Testis (tissue), 3 donors: ENCODE measurements around the gene SH3TC1. TPM values are rescaled to one million over a fixed set of nuclear protein-coding genes. Genes with fewer than 3 reads are reported as not detected.
A peak's percentile ranks its signal among the peaks of the same experiment; 100 is the strongest.

ENCODE experiments used
- DNase-seq: peaks from one replicate; pipeline ENCODE4 v3.0.0-alpha.2; 2019
- H3K27ac ChIP-seq, 2 donors: fragments of 200-600 bp; sonication (generic); one replicate each; pipeline ENCODE4 v1.5.1; 2019
- H3K27me3 ChIP-seq: fragments of 200-600 bp; sonication (generic); one replicate; pipeline ENCODE4 v1.5.1; 2019
- H3K36me3 ChIP-seq: fragments of 200-600 bp; sonication (generic); one replicate; pipeline ENCODE4 v1.5.1; 2017; ENCODE audit warnings: low read depth; ENCODE audit errors: missing control alignments
- H3K4me1 ChIP-seq: fragments of 200-600 bp; sonication (generic); one replicate; pipeline ENCODE4 v1.5.1; 2019
- H3K4me3 ChIP-seq, 2 donors: fragments of 200-600 bp; sonication (generic); one replicate each; pipeline ENCODE4 v1.5.1; 2017 to 2019
- H3K9me3 ChIP-seq: fragments of 200-600 bp; sonication (generic); one replicate; pipeline ENCODE4 v1.5.1; 2017
- POLR2A ChIP-seq: fragments of 450-650 bp; IDR thresholded peaks from one replicate; pipeline ENCODE4 v1.6.1; 2017; ENCODE audit warnings: antibody characterized with exemption, mild to moderate bottlenecking, moderate library complexity
- WGBS, 2 donors: methylation state at CpG; one replicate each; pipeline ENCODE4 v1.1.5; 2018; 5-methylcytosine and 5-hydroxymethylcytosine counted together
- intact Hi-C: fragments of 100-400 bp; cut with DNase I; formaldehyde crosslinking; loops from one replicate; pipeline ENCODE4 v1.15.1; 2023; ENCODE audit warnings: low total_unique reads
- polyA plus RNA-seq: library from polyadenylated mRNA; stranded (reverse); fragments of 350-450 nt; fragmentation: Illumina TruSeq; extraction: RNeasy Lipid Tissue Mini Kit (QIAGEN cat#74804); gene quantifications from one replicate; pipeline ENCODE4 v1.2.3, GENCODE V29; 2014; ENCODE audit warnings: low read depth, low replicate concordance; ENCODE audit not compliant: insufficient read depth
- total RNA-seq, 2 donors: library from RNA; depleted of rRNA; stranded (reverse); fragments of >200 nt; gene quantifications; one replicate each; pipeline ENCODE4 v1.2.3, GENCODE V29; 2016
- TF ChIP-seq, protein P1 (sequence below), 3 experiments: fragments of 450-650 bp in 2 of 3; fragments of 200-600 bp in 1 of 3; sonication (generic) in 1 of 3; IDR thresholded peaks; one replicate each; pipeline ENCODE4 v1.5.1; 2016 to 2019; ENCODE audit warnings: antibody characterized with exemption in 3 of 3, mild to moderate bottlenecking in 2 of 3, moderate library complexity in 1 of 3

The SH3TC1 gene
- total and polyA plus RNA-seq, 3 donors from 2014 or later: 3.2 to 12.6 (median 4.0) TPM

DNA sequence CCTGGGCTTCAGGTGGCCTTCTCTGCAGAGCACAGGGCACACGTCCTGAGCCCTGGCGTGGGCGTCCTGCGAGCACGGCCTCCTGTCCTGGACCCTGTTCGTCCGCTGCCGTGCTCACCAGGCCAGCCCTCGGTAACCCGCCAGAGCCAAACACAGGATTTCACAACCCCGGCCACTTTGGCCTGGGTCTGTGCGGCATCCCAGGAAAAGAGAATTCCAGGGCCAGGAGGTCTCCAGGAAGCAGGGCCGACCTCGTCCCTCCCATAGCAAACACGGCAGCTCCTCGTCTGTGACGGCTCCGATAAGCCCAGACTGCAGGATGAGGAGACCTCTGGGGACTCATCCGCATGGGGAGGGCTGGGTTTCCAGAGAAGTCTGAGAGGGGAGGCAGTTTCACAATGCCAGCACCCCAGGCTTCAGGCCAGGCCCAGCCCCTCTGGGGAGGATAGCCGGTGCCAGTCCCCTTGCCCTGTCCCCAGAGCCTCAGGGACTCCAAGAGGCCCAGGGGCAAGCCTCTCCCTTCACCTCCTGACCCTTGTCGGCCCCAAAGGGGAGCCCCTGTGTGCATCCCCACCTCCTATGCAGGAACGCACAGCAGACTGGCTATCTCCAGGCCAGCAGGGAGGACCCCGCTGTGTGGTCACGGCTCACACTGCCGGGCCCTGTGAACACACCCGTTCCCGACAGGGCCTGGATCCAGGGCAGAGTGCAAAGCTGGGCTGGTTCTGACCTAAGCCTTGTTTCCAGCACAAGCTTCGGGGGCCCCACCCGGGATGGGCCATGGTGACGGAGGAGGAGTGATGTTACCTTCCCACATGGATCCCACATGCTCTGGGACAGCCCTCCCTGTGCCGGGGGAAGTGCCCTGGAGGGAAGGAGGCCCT lies 48.2 kb downstream of the SH3TC1 start:
- Histone ChIP-seq H3K9me3 (no peaks in the 10 kb centered on the region), H3K27ac (no peak overlapping the region), H3K36me3 (no peaks in the 10 kb centered on the region), H3K27me3 (no peaks in the 10 kb centered on the region), H3K4me1 (peaks cover 7% of the 10 kb centered on the region), H3K4me3 (no peak overlapping the region)
- peak; percentile 73 for DNase-seq
- TF ChIP-seq POLR2A: no peak
- TF ChIP-seq, protein P1, sequence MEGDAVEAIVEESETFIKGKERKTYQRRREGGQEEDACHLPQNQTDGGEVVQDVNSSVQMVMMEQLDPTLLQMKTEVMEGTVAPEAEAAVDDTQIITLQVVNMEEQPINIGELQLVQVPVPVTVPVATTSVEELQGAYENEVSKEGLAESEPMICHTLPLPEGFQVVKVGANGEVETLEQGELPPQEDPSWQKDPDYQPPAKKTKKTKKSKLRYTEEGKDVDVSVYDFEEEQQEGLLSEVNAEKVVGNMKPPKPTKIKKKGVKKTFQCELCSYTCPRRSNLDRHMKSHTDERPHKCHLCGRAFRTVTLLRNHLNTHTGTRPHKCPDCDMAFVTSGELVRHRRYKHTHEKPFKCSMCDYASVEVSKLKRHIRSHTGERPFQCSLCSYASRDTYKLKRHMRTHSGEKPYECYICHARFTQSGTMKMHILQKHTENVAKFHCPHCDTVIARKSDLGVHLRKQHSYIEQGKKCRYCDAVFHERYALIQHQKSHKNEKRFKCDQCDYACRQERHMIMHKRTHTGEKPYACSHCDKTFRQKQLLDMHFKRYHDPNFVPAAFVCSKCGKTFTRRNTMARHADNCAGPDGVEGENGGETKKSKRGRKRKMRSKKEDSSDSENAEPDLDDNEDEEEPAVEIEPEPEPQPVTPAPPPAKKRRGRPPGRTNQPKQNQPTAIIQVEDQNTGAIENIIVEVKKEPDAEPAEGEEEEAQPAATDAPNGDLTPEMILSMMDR (IDR thresholded peaks at IDR 0.05): no peak
- 66 to 84% methylated on average over 11 to 31 of the region's 31 CpGs for whole genome bisulfite sequencing, 2 donors
- intact Hi-C loops: no loop called here

DNA sequence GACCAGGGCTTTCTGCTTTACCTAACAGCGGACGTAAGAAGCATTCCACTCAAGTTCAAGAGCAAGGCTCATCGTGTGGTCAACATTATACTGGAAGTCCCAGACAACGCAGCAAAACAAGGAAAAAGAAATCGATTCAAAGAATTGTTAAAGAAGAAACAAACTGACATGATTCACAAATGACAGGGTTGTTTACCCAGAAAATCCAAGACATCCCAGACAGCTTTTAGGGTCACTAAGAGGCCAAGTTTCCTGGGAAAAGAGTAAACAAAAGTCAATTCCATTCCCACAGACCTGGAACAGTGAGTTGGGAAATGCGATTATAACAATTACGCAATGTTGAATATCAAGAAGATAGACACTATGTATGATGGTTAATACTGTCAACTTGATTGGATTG lies 49.0 kb downstream of the SH3TC1 start:
- no peak for TF ChIP-seq POLR2A
- TF ChIP-seq, protein P1 (IDR thresholded peaks at IDR 0.05): no peak
- DNase-seq: no peak
- intact Hi-C loops: no loop called here
- no peaks in the 10 kb centered on the region for H3K9me3 ChIP-seq
- no peaks in the 10 kb centered on the region for H3K36me3 ChIP-seq
- no peaks in the 10 kb centered on the region for H3K4me1 ChIP-seq
- WGBS, 2 donors: 83 to 84% methylated on average over 7 of the region's 7 CpGs
- no peak overlapping the region for H3K27ac ChIP-seq
- no peak overlapping the region for H3K4me3 ChIP-seq
- no peaks in the 10 kb centered on the region for H3K27me3 ChIP-seq

DNA sequence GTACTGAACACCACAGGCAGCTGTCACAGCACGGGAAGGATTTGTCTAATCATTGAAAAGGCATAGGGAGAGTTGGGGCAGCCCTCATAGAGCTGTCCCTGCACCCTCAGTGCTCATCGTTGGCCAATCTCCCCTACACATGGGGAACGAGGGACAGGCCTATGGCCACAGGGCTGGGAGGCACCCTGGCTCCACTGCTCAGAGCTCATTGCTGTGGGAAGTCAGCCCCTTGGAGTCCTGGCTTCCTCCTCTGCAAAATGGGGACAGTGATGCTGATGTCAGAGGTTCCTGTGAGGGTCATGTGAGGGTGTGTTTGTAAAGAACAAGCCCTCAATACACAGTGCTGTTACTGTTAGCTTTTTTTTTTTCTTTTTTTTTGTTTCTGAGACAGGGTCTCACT lies 51.1 kb downstream of the SH3TC1 start:
- H3K36me3 ChIP-seq: no peaks in the 10 kb centered on the region
- H3K9me3 ChIP-seq: no peaks in the 10 kb centered on the region
- intact Hi-C loops: no loop called here
- H3K4me3 ChIP-seq: no peak overlapping the region
- H3K27ac ChIP-seq: no peak overlapping the region
- H3K27me3 ChIP-seq: no peaks in the 10 kb centered on the region
- TF ChIP-seq, protein P1 (IDR thresholded peaks at IDR 0.05): no peak
- TF ChIP-seq POLR2A: no peak
- no peak for DNase-seq
- H3K4me1 ChIP-seq: no peaks in the 10 kb centered on the region
- WGBS, 2 donors: 87 to 88% methylated on average over 3 of the region's 3 CpGs

DNA sequence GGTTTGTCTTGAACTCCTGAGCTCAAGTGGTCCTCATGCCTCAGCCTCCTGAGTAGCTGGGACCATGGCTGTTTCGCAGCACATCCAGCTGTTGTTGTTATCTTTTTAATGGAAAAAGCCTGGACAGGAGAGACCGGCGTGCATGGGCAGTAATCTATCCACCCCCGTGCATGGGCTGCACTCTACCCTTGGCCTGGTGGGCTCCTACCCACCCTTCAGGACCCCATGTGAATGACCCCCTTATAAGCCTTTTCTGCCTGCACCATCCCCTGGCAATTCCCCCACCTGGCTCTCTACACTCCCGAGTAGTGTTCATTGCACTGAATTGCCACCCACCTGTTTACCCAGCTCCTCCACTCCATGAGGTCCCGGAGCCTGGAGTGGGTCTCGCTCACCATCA lies 51.5 kb downstream of the SH3TC1 start:
- intact Hi-C loops: no loop called here

More for the DNA sequence above, 51.5 kb downstream of the SH3TC1 start:
- no peak for DNase-seq
- Histone ChIP-seq H3K4me3 (no peak overlapping the region), H3K27ac (no peak overlapping the region), H3K36me3 (no peaks in the 10 kb centered on the region), H3K9me3 (no peaks in the 10 kb centered on the region), H3K4me1 (no peaks in the 10 kb centered on the region), H3K27me3 (no peaks in the 10 kb centered on the region)
- TF ChIP-seq POLR2A: no peak
- TF ChIP-seq, protein P1 (IDR thresholded peaks at IDR 0.05): no peak
- 86 to 89% methylated on average over 7 of the region's 7 CpGs for WGBS, 2 donors
